Ovary (tissue), 3 donors: ENCODE measurements around the gene RPL5.

Source experiments
- POLR2A ChIP-seq: fragments of 450-650 bp; IDR thresholded peaks from one replicate; pipeline ENCODE4 v1.6.1; 2017; ENCODE audit warnings: antibody characterized with exemption, mild to moderate bottlenecking, moderate library complexity
- TF ChIP-seq, protein P1 (sequence below), 3 donors: fragments of 450-650 bp in 2 of 3; fragments of 200-600 bp in 1 of 3; IDR thresholded peaks; one replicate each; pipeline versions ENCODE4 v1.5.1 to v1.8.0; 2016 to 2022; ENCODE audit warnings: antibody characterized with exemption in 3 of 3, mild to moderate bottlenecking in 1 of 3
- donor health status: DM: no; HTN: no; CAD: no.

DNA sequence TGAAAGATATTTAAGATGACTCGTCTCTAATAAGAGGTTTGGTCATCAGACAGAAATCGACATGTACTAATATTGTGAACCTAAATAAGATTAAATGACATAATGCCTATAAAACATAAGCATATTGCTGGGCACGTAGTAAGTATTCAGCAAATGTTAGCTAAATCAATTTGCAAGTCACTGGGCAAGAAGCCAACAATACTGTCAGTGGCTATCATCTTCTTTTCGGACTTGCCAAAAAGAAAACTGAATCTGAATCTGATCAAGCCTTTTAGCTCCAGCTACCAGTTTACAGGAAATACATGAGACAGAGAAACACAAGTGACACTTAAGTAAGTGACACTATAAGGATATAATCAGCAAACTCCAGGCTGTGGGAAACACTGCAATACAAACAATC is 46.0 kb downstream of the RPL5 start:
- TF ChIP-seq, protein P1, sequence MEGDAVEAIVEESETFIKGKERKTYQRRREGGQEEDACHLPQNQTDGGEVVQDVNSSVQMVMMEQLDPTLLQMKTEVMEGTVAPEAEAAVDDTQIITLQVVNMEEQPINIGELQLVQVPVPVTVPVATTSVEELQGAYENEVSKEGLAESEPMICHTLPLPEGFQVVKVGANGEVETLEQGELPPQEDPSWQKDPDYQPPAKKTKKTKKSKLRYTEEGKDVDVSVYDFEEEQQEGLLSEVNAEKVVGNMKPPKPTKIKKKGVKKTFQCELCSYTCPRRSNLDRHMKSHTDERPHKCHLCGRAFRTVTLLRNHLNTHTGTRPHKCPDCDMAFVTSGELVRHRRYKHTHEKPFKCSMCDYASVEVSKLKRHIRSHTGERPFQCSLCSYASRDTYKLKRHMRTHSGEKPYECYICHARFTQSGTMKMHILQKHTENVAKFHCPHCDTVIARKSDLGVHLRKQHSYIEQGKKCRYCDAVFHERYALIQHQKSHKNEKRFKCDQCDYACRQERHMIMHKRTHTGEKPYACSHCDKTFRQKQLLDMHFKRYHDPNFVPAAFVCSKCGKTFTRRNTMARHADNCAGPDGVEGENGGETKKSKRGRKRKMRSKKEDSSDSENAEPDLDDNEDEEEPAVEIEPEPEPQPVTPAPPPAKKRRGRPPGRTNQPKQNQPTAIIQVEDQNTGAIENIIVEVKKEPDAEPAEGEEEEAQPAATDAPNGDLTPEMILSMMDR (IDR thresholded peaks at IDR 0.05) = no peak
- TF ChIP-seq POLR2A = no peak
